Stimulated activated naive CD4-positive, alpha-beta T cell treated with Interleukin-2 at 50 U/mL for 16 hours (primary cell): ENCODE measurements around the gene DAB2IP.

Experiments used
- DNase-seq: peaks from one replicate; lab custom pipeline; 2025; lab: John Stamatoyannopoulos, UW

Gene DAB2IP

GRCh38 chr9:121685146-121685794 is 33.8 kb downstream of the DAB2IP start:
- no peak for DNase-seq

- no peak for DNase-seq
Measured at GRCh38 chr9:121685795-121686377, 34.5 kb downstream of the DAB2IP start.

- no peak for DNase-seq
Measured at GRCh38 chr9:121686930-121687541, 35.6 kb downstream of the DAB2IP start.

- no peak for DNase-seq
Measured at GRCh38 chr9:121688146-121688680, 36.8 kb downstream of the DAB2IP start.

GRCh38 chr9:121688681-121689080 is 37.2 kb downstream of the DAB2IP start:
- no peak for DNase-seq

- no peak for DNase-seq
Measured at GRCh38 chr9:121689461-121690157, 38.2 kb downstream of the DAB2IP start.

GRCh38 chr9:121690316-121690715 is 38.9 kb downstream of the DAB2IP start:
- DNase-seq = no peak

GRCh38 chr9:121690766-121691165 is 39.3 kb downstream of the DAB2IP start:
- DNase-seq = no peak

- DNase-seq = no peak
Measured at GRCh38 chr9:121691890-121692289, 40.5 kb downstream of the DAB2IP start.

- no peak for DNase-seq
Measured at GRCh38 chr9:121692606-121693387, 41.4 kb downstream of the DAB2IP start.

GRCh38 chr9:121693388-121693670 is 41.9 kb downstream of the DAB2IP start:
- DNase-seq = no peak

- no peak for DNase-seq
Measured at GRCh38 chr9:121694001-121694400, 42.6 kb downstream of the DAB2IP start.

- no peak for DNase-seq
Measured at GRCh38 chr9:121694600-121694999, 43.2 kb downstream of the DAB2IP start.

- DNase-seq = no peak
Measured at GRCh38 chr9:121696930-121697329, 45.5 kb downstream of the DAB2IP start.

GRCh38 chr9:121698627-121699570 is 47.5 kb downstream of the DAB2IP start:
- DNase-seq = peak; percentile 22

- DNase-seq = no peak
Measured at GRCh38 chr9:121699571-121700164, 48.2 kb downstream of the DAB2IP start.

GRCh38 chr9:121700165-121700831 is 48.9 kb downstream of the DAB2IP start:
- DNase-seq = no peak

GRCh38 chr9:121700832-121701419 is 49.5 kb downstream of the DAB2IP start:
- no peak for DNase-seq

- DNase-seq = no peak
Measured at GRCh38 chr9:121701736-121702261, 50.4 kb downstream of the DAB2IP start.
